LoVo (cell line): Measurements from ENCODE around the gene SDHB.

Experiments used
- DNase-seq: peaks from one replicate; pipeline ENCODE4 v3.0.0-alpha.2; 2016; ENCODE audit warnings: low spot score

The SDHB gene

DNA sequence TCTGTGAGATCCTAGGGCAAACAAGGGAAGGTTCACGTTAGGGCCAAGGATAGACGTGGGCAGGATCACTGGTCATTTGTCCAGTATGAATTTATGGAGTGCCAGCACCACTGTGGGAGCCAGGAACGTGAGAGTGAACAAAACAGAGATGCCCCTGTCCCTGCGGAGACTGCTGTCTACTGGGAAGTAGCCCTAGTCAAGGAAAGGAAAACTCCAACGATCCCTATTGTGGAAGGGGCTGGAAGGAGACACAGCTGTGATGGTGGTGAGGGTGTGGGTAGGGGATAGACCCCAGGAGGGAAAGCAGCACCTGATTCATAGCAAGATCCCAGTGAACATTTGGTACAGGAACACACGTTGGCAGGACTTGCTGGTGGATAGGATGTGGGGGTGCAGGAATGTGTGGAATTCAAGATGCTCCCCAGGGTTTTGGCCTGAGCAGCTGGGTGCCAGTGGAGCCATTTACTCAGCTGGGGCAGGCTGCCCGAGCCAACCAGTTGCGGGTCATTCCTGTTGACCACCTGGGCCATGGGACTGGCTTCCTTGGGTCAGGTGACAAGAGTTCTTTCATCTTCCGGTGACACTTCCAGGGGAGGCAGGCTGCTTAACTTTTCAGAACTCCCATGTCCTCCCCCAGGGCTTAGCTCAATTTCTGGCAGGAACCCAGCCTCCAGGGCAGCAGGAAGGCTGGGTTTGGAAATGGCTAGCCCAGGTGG is 40.9 kb downstream of the SDHB start:
- DNase-seq, result peak; percentile 6

DNA sequence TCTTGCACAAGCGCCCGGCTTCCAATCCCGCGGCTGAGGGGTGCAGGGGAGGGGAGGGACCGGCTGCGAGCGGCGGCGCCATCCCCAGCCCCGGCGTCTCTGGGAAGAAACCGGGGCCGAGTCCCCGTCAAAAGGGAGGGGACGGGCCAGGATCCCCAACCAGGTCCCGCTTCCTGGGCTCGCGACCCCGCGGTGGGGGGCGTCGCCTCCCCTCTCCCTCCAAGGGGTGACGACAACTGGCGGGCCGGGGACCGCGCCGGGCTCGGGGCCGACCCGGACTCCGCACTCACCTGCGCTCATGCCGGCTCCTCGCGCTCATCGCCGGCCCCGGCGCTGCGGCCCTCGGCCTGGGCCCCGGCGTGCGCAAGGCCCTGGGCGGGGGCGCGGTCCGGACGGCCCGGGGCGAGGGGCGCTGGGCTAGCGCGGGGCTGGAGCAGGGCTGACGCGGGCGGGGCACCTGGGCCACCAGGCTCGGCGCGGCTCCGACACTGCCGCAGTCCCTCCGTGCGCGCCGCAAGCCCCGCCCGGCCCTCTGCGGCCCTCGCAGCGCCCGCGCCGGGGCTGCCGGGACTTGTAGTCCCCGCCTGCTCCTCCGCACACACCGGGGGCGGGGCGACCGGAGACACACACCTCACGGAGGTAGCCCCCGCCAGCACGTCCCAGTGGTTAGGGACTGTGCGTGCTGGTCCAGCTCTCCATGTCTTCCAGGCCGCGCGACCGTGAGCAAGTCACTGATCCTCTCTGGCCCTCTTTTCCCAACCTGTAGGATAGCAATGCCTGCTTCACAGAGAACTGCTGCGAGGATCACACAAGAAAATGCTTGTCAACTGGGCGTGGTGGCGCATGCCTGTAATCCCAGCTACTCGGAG is 42.2 kb downstream of the SDHB start, which contains the start of gene ATP13A2:
TSS of gene ATP13A2 (minus strand) at position 490 of the 869 bp plus-strand sequence. CDS start at position 300, 190 bp downstream.
- DNase-seq, result peak; percentile 85

DNA sequence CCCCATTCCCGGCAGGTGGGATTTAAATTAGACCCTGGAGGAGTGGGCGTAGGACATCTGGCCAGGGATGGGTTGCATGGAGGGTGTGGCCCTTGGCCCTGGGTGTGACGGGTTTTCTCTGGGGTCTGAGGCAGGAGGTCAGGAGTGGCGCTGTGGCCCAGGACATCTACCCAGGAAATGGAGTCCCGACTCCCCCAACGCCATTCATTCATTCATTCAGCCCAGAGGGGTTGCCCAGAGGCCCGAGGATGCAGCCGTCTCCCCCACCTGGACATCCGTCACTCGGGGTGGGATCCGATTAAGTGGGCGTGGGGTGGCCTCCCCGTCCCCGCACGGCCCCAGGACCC is 42.8 kb downstream of the SDHB start:
- no peak for DNase-seq

- DNase-seq, result no peak
Observed at GRCh38 chr1:17009706-17010105, 44.1 kb downstream of the SDHB start.

DNA sequence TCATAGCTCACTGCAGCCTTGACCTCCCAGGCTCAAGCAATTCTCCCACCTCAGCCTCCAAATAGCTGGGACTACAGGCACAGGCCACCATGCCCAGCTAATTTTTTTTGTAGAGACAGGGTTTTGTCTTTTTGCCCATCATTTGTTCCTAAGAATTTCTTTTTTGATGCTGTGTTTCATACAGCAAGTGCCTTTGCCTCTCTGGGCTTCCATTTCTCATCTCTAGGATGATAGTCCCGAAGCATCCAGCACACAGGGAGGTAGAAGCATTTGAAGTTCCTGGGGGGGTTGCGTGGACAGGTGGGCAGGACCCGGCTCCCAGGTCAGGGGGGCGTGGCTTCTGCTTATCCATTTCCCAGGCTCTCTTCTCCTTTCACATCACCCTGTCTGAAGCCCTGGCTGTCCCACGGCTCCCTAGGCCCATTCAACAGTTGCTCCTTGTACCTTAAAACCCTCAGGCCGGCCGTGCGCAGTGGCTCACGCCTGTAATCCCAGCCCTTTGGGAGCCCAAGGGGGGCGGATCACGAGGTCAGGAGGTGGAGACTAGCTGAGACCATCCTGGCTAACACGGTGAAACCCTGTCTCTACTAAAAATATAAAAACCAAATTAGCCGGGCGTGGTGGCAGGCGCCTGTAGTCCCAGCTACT is 45.5 kb downstream of the SDHB start:
- DNase-seq, result no peak

GRCh38 chr1:17007121-17007520 is 46.7 kb downstream of the SDHB start:
- DNase-seq, result no peak

GRCh38 chr1:17005365-17005740 is 48.5 kb downstream of the SDHB start:
- no peak for DNase-seq

- DNase-seq, result no peak
Observed at GRCh38 chr1:17004466-17005364, 49.1 kb downstream of the SDHB start.

GRCh38 chr1:17002524-17002902 is 51.3 kb downstream of the SDHB start:
- DNase-seq, result no peak

DNA sequence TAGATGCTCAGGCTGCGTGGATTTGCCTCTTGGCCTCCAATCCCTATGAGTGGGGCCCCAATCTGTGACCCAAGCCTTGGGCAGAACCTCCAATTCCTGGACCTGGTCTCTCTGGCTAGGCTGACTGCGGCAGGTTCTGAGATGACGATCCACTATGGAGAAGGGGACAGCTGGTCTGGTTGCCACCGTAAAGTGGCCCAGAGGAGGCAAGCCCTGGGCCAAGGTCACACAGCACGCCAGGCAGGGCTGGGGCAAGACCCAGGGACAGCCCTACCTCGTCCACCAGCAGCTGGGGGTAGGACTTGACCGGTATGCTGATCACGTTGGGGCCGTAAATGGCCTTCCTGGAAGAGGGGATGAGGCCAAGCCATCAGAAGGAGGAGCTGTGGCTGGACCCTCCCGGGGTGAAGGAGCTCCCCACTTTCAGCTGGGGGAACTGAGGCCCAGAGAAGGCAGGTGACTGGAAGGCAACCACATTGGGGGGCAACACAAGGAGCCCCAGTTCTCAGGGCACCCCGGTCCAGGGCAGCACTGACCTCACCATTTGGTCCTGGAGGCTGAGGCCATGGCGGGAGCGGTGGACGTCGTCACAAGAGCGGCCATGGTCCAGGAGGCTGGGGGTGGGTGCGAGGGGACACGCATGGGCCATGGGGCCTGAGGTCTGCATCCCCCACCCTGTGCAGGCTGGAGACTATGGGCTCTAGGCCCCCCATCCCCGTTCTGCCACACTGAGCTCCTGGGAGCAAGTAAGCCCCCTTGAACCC is 51.9 kb downstream of the SDHB start:
- DNase-seq, result no peak

- no peak for DNase-seq
Observed at GRCh38 chr1:16999863-17000262, 54.0 kb downstream of the SDHB start.

- DNase-seq, result no peak
Observed at GRCh38 chr1:16998589-16998988, 55.2 kb downstream of the SDHB start.

GRCh38 chr1:16996845-16997244 is 57.0 kb downstream of the SDHB start:
- no peak for DNase-seq

- DNase-seq, result no peak
Observed at GRCh38 chr1:16993521-16994038, 60.3 kb downstream of the SDHB start.

GRCh38 chr1:16992675-16993074 is 61.2 kb downstream of the SDHB start:
- DNase-seq, result no peak

- no peak for DNase-seq
Observed at GRCh38 chr1:16992102-16992501, 61.7 kb downstream of the SDHB start.

DNA sequence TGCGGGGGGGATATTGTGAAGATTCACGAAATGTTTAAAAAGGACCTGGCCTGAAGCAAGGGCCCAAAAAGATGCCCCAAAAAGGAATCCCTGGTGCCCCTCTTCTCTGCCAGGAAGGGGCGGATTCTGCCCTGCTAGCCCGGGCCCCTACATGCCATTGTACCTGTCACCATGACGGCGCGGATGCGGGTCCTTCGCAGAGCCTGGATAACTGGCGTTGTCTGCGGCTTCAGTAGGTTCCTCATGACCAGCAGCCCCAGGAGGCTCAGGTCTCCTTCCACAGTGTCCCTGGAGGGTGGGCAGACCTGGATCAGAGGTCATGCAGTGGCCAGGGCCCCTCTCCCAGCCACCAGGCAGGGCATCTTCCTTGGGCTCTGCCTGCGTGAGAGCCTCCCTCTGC is 62.3 kb downstream of the SDHB start:
- DNase-seq, result no peak

GRCh38 chr1:16989676-16990391 is 64.0 kb downstream of the SDHB start:
- no peak for DNase-seq

DNA sequence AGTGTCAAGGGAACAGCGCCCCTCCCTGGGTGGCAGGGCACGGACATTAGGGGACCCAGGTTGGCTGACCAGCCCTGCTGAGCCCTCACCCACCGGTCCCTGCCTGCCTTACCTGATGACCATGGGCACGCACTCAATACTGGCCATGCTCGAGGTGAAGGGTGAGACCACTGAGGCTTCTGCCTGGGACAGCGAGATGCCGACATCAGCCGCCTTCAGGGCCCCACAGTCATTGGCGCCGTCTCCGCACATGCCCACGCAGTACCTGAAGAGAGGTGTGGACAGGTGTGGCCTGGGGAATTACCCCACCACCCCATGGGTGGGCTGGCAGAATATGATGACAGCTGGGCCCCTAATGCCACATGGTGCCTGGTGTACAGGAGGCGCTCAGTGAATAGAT is 65.6 kb downstream of the SDHB start:
- no peak for DNase-seq

GRCh38 chr1:16986962-16987361 is 66.9 kb downstream of the SDHB start:
- DNase-seq, result no peak
